Measurements from ENCODE around the gene LCN1. TPM values are rescaled to one million over a fixed set of nuclear protein-coding genes. Genes with fewer than 3 reads are reported as not detected.

LCN1 gene
- total RNA-seq = not detected
- long read RNA-seq = 0 reads

DNA sequence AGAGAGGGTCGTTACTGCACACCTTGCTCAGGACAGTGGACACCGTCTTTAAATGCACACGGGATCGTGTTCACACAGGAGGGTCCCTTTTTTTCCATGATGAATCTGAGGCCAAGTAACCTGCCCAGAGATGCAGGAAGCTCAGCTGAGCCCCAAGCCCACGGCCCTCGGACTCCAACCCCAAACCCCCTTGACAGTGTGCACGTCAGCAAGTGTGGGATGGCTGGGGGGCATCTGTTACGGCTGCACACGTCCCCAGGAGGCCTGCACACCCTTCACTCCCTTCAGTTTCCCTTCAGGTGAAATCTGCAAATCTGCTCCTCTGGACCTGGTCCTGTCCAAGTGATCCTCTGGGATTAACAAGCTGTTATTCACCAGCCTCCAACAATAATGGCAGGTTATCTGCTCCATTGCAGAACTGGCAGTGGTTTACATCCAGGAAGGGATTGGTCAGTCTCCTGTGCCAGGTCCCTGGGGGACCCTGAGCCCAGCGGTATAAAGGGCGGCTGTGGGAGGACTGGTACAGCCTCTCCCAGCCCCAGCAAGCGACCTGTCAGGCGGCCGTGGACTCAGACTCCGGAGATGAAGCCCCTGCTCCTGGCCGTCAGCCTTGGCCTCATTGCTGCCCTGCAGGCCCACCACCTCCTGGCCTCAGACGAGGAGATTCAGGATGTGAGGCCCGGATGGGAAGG is at the start of gene LCN1:
TSS of gene LCN1 (plus strand) at position 525 of the 692 bp plus-strand sequence. CDS start at position 583, 58 bp downstream.
- ATAC-seq = no peak
- intact Hi-C loops (cut with micrococcal nuclease) = no loop called here
- no peak for DNase-seq

DNA sequence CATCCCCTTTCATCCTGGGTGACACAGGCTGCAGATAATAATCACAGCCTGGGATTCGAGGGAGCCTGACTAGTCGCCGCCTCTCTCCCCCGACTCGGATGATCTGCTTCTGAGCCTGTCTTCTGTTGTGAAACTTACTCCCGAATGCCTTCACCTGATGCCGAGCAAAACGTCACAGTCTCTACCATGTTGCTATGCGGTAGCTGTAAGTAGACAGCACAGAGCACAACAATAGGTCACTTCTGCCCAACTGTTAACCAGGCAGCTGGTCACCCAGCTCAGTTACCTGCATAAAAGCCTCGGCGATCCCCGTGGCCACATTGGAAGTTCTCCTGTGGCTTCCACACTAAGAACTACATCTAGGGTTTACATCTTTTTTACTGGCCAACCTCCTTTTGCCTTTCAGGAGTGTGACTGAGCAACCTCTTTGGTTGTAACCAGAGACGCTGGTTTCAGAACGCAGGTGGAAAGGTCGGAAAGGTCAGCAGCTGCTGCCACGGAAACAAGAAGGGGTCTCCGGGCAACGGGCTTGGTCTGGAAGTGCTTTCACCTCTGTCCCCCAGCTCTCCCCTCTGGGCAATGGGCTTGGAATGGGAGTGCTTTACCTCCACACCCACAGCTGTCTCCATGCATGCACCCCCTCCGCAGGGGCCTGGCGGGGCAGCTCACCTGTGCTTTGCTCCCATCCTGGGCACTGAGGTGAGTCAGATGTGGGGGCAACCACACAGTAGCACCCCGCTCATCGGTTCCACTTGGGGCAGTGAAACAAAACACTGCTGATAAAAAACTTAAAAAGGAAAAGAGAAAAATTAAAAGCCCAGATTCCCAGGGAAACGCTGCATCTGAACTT is 49.2 kb upstream of the LCN1 start:
- ATAC-seq = no peak
- intact Hi-C loops (cut with micrococcal nuclease) = no loop called here
- no peak for DNase-seq

DNA sequence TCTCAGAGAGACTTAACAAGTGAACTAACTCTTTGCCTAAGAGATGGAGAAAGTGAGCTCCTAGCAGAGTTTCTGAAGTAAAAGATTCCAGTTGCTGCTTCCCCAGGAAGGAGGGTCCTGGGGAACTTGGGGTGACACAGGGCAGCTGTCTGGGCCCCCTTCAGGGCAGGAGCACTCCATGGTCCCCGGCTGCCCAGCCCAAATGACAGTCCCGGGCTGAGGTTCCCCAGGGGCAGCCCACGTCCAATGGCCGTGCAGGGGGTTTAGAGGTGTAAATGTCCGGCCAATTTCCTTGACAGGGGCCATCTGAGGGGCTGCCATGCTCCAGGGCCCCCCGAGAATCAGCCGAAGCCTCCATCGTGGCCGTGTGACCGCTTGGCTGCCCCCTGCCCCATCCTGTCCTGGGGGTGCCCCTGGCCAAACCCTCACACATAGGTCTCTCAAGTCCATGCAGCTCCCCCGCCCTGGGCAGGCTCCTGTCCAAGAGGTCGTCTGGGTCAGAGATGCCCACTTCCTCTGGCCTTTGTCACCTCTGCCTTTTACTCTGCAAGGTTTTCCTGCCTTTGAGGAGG is 47.2 kb upstream of the LCN1 start:
- intact Hi-C loops (cut with micrococcal nuclease) = no loop called here
- DNase-seq (no peak), ATAC-seq (no peak)

DNA sequence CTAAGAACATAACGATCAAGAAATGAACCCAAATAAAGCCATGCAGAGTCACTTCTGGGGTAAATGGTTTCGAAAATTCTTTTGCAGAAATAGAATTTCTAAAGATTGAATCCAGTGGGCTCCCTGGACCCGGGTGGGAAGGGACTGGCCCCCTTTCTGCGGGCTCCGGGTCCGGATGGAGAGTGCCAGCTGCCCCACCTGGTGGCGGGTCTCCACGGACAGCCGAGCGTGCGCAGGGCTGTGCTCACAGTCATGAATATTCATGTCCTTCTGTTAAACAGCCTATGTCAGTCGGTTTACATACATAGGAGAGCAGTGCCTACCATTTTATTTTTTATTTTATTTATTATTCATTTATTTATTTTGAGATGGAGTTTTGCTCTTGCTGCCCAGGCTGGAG is 46.3 kb upstream of the LCN1 start:
- ATAC-seq (no peak), DNase-seq (no peak)
- intact Hi-C loops (cut with micrococcal nuclease) = no loop called here

DNA sequence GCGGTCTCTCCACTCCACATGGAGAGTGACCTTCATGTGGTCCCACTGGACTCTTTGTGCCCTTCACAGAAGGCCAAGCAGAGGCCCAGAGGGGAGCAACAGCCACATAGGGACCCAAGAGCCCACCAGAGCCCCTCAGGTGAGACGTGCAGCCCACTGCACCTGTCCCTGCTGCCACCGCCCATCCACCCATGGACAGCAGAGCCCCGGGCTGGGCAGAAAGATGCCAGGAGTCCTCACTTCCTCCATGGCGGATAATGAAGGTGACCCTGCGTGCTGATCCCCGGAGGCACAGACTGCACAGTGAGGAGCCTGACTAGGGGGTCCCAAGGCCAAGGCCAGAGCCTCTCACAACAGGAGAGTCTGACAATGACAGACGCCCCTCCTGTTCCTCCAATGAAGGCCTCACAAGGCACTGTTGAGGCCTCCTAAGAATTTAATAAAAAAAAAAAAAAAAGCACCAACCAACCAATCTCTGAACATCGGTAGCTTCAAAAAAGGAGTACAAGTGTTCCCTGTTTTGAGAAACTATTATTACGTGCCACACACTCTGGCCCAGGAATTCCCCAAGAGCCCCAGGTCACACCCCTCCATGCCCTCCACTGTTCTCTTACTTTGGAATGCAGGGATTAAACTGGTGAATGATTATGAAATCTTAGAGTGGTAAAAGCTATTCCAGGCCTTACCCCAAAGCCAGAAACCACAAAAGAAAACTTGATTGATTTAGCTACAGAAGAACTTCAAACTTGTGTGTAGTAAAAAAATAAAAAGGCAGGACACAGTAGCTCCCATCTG is 44.5 kb upstream of the LCN1 start:
- intact Hi-C loops (cut with micrococcal nuclease) = no loop called here
- DNase-seq (no peak), ATAC-seq (no peak)

DNA sequence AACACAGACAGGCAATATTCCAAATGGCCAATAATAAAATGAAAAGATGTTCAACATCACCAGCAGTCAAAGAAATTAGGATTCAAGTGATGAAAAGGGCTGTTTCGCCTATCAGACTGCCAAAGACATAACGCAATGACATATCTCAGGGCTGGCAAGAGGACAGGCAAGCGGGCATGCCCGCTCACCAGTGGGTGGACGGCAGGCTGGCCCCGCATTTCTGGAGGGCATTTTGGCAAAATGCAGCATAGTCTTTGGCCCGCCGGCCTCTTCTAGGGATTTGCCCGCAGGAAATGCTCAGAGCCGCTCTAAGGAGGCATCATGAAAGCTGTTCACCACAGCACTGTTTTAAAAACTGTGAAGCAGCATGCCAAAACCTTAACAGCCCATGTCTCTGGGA is 43.0 kb upstream of the LCN1 start:
- ATAC-seq = no peak
- no peak for DNase-seq
- intact Hi-C loops (cut with micrococcal nuclease) = no loop called here

DNA sequence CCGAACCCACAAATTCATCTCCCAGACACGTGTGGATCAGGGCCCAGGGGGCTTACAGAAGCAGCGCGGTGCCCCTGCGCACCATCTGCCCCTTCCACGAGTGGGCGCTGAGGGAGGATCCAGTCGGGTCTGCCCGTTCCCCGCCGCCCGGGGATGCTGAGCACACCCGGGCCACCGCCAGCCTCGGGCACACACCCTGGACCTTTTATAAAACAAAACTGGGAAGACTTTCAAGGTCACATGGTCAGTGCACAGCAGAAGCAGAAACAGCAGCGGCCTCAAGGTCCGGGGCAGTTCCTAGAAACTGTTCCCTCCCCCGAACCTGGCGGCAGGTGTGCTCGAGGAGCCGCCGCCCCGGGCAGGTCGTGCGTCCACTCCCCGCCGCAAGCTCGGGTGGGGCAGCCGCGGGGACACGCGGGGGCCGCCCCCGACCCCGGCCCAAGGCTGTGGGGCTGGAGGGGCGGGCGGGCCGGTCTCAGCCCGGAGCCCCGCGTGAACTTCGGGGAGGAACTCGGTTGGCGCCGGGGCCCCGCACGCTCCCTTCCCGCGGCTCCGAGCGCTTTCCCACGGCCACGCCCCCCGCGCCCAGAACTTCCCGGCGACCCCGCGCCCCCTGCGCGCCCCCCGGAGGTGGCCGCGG is 42.3 kb upstream of the LCN1 start:
- ATAC-seq (peak; percentile 60), DNase-seq (peak; percentile 60)
- intact Hi-C loops (cut with micrococcal nuclease) = no loop called here

DNA sequence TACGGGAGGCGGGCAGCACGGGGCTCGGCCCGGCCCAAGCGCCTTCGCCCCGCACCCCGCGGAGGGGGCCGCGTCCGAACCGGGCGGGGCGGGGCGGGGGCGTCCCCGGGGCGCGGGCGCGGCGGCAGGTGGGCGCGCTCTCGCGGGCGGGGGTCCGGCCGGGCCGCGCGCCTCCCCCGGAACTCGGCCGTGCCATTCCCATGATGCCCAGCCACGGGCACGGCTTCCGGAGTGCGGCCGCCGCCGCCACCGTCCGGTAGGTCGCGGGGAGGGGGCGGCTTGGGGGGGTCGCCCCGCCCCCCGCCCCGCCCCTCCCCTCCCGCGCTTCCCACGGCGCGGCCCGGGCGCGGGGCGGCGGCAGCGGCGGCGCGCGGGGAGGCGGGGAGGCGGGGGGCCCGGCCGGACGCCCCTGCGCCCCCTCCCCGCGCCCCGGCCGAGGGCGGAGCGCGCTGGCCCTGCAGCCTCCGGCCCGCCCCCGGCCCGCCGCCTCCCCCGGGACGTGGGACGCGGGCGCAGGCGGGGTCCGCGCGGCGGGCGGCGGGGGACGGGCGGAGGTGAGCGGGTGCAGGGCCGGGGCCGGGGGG is 41.7 kb upstream of the LCN1 start, which contains the start of gene PPP1R26:
TSS of gene PPP1R26 (plus strand) at position 314 of the 584 bp plus-strand sequence. CDS start 4,729 bp downstream, outside the sequence.
- DNase-seq (peak; percentile 73), ATAC-seq (peak; percentile 53)
- intact Hi-C loops (cut with micrococcal nuclease) = no loop called here

DNA sequence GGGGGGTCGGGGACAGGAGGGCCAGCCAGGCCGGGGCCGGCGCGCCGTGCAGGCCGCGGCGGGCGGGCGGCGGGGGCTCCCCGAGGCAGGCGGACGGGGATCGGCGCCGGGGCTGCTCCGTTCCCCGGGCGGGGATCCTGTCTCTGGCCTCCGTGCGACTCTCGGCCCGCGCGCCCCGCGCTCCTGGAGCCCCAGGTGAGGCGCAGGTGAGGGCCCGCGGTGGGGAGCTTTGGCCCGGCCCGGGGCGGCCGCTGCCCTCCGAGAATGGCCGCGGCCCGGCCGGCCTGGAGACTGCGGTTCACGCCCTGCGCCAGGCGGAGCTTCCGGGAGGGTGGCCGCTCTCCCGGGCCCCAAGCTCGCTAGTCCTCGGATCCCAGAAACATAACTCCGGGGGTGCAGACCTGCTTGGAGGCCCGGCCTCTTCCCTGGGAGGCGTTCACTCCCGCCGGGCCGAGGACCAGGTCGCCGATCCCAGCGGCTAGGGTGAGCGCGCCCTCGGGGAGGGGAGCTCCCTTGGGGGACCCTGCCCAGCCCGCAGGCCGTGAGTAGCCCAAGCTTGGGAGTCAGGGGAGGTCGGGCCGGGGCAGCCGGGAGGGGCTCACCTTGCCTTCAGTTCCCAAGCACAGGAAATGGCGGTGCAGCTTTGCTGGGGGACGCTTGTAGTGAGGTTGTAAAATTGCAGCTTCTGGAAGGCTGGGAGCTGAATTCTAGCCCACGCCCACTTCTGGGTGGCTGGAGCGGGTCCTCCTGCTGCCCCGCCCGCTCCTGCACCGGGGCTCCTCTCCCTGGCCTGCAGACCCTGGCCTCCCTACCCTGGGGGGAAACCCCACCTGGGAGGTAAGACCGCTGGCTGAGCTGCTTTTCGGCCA is 40.9 kb upstream of the LCN1 start:
- DNase-seq = peak; percentile 61
- intact Hi-C loops (cut with micrococcal nuclease) = no loop called here
- peak; percentile 68 for ATAC-seq

DNA sequence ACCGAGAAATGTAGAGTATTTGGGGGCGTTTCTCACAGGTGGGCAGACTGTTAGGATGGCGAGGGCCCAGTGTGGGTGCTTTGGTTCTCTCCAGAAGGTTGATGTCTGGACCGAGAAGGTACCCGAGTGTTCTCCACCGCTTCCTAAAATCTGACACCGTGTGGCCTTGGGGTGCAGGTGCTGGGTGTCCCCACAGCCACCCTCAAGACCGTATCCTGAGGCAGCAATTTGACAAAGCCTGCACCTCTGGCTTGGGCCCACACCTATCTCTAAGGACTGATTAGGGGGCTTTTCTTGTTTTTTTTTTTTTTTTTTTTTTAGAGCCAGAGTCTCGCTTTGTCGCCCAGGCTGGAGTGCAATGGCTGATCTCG is 40.3 kb upstream of the LCN1 start:
- DNase-seq = no peak
- intact Hi-C loops (cut with micrococcal nuclease) = no loop called here
- ATAC-seq = no peak

DNA sequence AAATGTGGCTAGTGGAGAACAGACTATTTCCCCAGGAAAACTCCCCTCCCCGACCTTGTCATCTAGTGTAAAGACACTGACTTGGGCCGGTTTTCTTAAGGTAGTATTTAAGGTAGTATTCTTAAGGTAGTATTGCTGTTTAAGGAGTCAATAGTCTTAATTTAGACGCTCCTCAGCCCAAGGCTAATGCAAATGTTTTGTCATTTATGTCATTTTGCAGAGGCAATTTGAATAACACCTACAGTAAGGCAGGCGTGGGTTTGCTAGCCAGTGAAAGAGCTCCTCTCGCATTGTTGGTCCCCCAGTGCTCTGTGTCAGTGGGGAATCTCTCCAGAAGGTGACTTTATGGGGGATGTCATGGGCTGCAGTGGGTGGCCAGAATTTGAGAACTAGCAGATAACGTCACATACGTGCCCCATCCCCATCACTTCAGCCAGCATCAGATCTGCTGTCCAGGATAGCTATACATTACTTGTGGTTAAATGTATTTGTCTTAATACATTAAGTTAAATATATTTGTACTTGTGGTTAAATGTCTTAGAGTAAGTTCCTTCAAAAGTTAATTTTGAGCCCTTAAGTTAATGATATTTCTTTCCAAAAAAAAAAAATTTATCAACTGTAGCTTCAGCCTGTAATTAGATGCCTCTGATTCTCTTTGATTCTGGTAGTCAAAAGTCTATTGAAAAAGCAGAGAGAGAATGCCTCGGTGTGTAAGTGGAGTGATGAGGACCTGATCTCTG is 39.1 kb upstream of the LCN1 start:
- DNase-seq (no peak), ATAC-seq (no peak)
- intact Hi-C loops (cut with micrococcal nuclease) = no loop called here

DNA sequence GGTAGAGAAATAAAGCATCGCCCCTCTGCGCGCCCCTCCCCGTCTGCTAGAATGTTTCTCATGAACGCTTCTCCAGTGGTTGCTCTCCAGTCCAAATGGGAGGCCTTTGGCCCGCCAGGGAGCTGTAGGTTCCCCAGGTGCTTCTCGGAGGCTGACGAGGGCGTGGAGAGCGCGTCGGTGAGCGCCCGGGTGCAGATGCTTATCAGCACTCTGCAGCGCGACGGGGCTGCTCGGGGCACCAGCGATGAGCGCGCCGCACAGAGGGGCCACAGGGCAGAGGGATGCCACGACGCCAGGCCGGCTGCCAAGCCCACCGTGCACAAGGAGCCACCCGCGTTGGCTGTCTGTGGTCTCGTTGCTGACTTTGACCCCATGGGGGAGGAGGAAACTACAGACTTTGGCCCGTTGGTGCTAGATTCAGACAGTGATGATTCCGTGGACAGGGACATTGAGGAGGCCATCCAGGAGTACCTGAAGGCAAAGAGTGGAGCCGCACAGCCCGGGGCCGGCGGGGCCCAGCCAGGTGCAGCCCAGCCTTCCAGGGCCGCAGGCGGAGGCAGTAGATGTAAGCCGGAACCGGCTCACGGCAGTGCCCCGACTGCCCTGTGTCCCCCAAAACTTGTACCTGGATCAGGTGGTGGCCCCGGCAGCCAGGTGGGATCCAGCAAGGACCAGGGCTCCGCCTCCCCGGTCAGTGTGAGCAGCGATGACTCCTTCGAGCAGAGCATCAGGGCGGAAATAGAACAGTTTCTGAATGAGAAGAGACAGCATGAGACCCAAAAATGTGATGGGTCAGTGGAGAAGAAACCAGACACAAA is 36.6 kb upstream of the LCN1 start:
- intact Hi-C loops (cut with micrococcal nuclease) = no loop called here
- no peak for DNase-seq

DNA sequence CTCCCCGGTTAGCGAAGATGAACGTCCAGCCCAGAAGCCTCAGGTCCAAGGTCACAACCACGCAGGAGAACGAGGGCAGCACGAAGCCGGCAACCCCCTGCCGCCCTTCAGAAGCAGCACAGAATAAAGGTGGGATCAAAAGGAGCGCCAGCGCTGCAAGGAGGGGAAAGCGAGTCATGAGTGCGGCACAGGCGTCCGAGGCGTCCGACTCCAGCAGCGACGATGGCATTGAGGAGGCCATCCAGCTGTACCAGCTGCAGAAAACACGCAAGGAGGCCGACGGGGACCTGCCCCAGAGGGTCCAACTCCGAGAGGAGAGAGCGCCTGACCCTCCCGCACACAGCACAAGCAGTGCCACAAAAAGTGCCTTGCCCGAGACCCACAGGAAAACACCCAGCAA is 35.9 kb upstream of the LCN1 start:
- no peak for ATAC-seq
- intact Hi-C loops (cut with micrococcal nuclease) = no loop called here
- no peak for DNase-seq

More for the DNA sequence above, 36.6 kb upstream of the LCN1 start:
- ATAC-seq = no peak

DNA sequence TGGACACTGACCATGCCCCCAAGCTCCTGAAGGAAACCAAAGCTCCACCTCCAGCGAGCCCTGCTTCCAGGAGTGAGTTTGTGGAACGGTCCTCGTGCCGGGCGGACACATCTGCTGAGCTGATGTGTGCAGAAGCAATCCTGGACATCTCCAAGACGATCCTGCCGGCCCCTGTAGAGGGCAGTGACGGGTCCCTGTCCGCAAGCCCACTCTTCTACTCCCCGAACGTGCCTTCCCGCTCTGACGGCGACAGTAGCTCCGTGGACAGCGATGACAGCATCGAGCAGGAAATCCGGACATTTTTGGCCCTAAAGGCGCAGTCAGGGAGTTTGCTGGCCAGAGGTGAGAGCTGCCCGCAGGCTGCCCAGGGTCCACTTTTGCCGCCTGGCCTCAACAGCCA is 35.4 kb upstream of the LCN1 start:
- ATAC-seq (no peak), DNase-seq (no peak)
- intact Hi-C loops (cut with micrococcal nuclease) = no loop called here

DNA sequence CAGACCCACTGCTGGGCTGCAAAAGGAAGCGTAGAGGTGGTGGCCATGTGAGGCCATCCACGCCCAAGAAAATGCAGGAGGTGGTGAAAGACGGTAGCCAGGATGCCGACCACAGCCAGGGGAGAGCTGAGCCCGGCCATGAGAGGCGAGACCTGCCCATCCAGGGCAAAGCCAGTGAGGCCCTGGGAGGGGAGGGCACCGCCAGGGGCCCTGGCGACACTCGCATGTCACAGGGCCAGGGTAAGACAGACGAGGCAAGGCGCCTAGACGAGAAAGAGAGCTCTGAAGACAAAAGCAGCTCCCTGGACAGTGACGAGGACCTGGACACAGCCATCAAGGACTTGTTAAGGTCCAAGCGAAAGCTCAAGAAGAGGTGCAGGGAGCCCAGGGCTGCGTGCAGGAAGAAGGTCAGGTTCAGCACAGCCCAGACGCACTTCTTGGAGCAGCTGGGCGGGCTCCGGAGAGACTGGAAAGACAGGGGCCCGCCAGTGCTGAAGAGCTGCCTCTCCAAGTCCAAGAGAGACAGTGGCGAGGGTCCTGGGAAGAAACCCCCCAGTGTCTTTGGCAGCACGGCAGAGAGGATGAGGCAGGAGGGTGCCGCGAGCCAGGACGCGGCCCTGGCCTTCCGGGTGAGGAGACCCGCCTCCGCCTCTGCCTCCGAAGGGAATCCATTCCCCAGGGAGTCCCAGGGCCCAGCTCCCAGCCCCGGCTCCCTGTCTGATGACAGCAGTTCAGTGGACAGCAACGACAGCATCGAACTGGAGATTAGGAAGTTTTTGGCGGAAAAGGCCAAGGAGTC is 34.8 kb upstream of the LCN1 start:
- intact Hi-C loops (cut with micrococcal nuclease) = no loop called here
- no peak for ATAC-seq

More for the DNA sequence above, 34.8 kb upstream of the LCN1 start:
- DNase-seq = no peak

Data from left ventricle myocardium superior (tissue), 1 donor.